Measurements from ENCODE around the gene COL23A1.

The COL23A1 gene

DNA sequence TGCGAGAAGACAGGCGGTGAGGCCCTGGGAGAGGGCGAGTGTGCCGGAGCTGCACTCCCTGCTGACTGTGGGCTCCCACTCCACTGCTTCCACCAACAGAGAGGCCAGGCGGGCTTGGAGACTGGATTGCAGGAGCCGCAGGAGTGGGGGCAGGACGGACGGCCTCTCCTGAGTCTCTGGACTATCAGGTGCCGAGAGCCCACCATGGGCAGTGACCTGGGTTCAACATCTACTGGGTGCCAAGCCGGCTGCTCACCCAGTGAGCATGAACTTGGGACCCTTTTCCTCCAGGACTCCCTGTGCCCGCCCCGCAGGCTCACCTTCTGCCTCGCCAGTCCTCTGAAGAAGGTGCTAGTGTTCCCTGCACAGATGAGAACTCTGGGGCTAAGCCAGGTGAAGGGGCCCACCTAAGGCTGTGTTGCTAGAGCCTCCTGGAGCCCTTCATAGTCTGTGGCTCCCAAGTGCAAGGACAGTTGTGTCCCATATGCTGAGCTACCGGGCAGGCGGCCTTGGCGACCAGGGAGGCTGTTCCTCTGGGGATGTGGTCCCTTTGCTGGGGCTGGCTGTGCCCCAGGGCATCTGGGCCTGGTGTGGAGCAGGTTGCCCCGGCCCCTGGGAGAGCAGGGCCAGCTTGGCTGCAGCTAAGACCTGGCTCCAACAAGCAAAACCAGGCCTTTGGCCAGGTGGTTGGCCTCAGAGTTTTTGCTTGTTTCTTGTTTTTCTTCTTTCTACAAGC is 279.9 kb downstream of the COL23A1 start:
- TF ChIP-seq POLR2AphosphoS5 (IDR thresholded peaks at IDR 0.05; ENCODE audit: low read depth, low read length) (no peak), POLR2A (IDR thresholded peaks at IDR 0.05; ENCODE audit: low read depth, low read length) (no peak), TAF1 (IDR thresholded peaks at IDR 0.05; ENCODE audit: low read depth, low read length) (no peak), POU2F2 (IDR thresholded peaks at IDR 0.05; ENCODE audit: low read depth, low read length) (no peak), PAX5 (IDR thresholded peaks at IDR 0.05; ENCODE audit: insufficient read depth, low read length, severe bottlenecking) (no peak), SPI1 (IDR thresholded peaks at IDR 0.05; ENCODE audit: low read depth, low read length) (no peak)
- DNase-seq (ENCODE audit: insufficient read length, low spot score) (no peak), FAIRE-seq (no peak)

DNA sequence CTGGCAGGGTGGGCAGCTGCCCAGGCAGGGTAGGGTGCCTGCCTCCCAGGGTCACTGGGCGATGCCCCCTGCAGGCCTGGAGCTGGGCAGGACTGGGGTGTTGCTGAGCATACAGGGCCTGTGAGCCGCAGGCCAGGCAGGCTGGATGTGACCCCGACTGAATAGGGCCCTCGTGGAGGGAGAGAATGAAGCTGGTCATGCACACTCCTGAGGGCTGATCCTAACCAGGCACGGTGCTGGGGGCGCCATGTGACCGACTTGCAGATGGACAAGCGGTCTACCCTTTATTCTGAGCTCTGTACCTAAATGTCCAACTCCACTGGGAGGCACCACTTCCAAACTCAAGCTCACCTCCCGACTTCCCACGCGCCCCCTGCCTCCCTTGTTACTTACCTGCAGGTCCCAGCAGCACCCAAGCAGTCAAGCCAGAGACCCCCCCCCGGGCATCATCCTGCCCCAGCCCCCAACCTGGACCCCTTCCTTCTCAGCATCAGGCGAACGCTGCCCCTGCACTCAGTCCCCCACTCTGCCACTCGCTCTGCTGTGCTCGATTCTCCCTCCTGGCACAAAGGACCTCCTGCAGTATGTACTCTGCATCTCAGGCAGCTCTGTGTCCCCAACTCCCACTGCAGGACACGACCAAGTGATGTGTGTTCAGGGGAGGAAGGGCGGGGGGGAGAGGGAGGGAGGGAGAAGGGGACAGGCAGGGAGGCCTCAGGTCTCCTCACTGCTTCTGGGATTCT is 280.8 kb downstream of the COL23A1 start:
- FAIRE-seq (no peak), DNase-seq (ENCODE audit: insufficient read length, low spot score) (no peak)
- TF ChIP-seq PAX5 (IDR thresholded peaks at IDR 0.05; ENCODE audit: insufficient read depth, low read length, severe bottlenecking), result no peak
- no peak for TF ChIP-seq POLR2AphosphoS5 (IDR thresholded peaks at IDR 0.05; ENCODE audit: low read depth, low read length)
- no peak for TF ChIP-seq TAF1 (IDR thresholded peaks at IDR 0.05; ENCODE audit: low read depth, low read length)
- TF ChIP-seq SPI1 (IDR thresholded peaks at IDR 0.05; ENCODE audit: low read depth, low read length), result no peak
- TF ChIP-seq POLR2A (IDR thresholded peaks at IDR 0.05; ENCODE audit: low read depth, low read length), result no peak
- no peak for TF ChIP-seq POU2F2 (IDR thresholded peaks at IDR 0.05; ENCODE audit: low read depth, low read length)

DNA sequence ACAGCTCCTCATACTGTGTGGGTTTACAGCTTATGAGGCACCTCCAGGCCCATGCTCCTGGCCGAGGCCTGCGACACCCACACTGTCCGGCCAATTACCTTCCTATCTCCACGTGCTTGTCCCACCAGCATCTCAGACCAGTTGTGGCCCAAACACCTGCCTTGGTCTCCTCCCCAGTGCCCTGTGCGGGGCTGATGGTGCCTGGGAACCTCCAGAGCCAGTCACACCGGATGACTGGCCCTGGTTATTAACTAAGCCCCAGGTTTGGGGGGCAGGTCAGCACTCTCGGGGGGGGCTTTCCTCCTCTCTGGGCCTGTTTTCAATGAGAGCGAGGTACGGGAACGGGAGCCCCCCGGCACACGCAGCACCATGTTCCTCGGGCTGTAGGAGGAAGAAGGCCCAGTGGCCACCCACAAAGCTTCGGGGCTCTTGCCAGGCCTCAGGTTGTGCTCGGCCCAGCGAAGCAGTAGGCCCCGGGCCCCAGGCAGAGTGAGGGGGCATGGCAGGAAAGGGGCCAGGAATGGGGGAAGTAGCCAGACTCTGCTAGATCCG is 281.6 kb downstream of the COL23A1 start:
- no peak for FAIRE-seq

DNA sequence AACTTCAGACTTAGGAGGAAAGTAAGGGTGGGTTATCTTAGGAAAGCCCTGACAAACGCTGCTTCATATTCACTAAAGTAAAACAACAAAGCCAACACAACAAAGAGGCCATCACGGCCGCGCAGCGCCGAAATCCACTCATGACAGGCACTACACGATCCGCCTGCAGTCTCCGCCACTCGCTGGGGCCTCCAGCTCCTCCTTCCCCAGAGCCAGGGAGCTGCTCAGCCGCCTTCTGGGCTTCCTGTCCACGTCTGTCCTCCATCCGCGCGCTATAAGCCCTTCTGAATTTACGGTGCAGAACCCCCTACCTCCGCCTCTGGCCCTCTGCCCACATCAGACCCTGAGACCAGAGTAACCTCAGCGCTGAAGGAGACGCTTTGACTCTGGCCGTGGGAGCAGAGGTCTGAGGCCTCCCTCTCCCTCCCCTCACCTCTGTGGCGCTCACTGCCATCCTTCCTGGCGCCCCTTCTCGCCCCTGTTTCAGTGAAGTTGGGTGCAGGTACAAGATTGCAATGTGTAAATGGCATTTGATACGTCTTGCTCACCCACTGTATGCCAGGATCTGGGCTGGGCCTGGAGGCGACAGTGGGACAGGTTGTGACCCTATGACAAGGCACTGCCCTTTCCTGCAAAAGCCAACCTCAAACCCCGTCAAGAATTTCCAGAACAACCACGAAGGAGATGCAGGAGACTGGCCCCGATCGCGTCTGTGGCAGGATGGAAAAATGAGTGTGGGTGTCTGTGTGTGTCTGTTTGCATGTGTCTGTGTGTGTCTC is 282.7 kb downstream of the COL23A1 start:
- no peak for DNase-seq (ENCODE audit: insufficient read length, low spot score)

More for the DNA sequence above, 281.6 kb downstream of the COL23A1 start:
- DNase-seq (ENCODE audit: insufficient read length, low spot score), result no peak
- no peak for TF ChIP-seq POU2F2 (IDR thresholded peaks at IDR 0.05; ENCODE audit: low read depth, low read length)
- no peak for TF ChIP-seq SPI1 (IDR thresholded peaks at IDR 0.05; ENCODE audit: low read depth, low read length)
- no peak for TF ChIP-seq POLR2A (IDR thresholded peaks at IDR 0.05; ENCODE audit: low read depth, low read length)
- TF ChIP-seq TAF1 (IDR thresholded peaks at IDR 0.05; ENCODE audit: low read depth, low read length), result no peak
- no peak for TF ChIP-seq PAX5 (IDR thresholded peaks at IDR 0.05; ENCODE audit: insufficient read depth, low read length, severe bottlenecking)
- TF ChIP-seq POLR2AphosphoS5 (IDR thresholded peaks at IDR 0.05; ENCODE audit: low read depth, low read length), result no peak

DNA sequence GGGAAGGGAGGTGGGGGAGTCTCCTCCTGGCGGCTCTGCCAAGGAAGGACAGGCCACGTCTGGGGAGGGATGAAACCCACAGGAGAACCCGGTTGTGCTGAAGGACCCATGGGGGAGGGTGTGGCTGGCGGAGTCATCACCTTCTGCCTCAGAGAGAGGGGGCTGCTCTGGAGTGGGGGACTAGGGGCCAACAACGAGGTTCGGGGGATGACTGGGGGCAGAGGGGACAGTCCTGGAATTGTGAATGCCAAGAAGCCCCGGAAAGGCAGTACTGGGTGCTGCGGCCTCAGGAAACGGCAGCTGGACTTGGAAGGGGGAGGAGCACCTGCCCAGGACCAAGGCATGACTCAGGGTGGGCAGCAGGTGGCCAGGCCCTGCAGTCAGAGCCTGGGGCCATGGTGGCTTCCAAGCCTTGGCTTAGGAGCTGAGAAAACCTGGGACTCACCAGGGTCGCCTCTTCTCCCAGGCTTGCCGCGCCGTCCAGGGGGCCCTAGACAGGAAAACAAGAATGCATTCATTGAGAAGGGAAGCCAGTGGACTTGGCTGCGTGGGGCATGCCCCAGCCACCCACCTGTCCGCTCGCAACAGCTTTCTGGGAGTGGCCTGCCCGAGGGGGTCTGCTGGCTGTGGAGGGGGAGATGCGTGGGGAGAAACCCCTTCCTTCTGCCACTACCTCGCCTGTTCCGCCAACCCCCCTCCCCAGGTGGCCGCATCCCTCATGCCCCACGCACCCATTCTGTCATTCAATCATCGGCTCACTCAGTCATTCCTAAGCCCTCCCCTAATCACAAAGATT is 283.6 kb downstream of the COL23A1 start:
- FAIRE-seq, result no peak
- TF ChIP-seq SPI1 (IDR thresholded peaks at IDR 0.05; ENCODE audit: low read depth, low read length), result no peak
- TF ChIP-seq POU2F2 (IDR thresholded peaks at IDR 0.05; ENCODE audit: low read depth, low read length), result no peak
- TF ChIP-seq POLR2A (IDR thresholded peaks at IDR 0.05; ENCODE audit: low read depth, low read length), result no peak
- TF ChIP-seq TAF1 (IDR thresholded peaks at IDR 0.05; ENCODE audit: low read depth, low read length), result no peak
- no peak for TF ChIP-seq PAX5 (IDR thresholded peaks at IDR 0.05; ENCODE audit: insufficient read depth, low read length, severe bottlenecking)
- no peak for TF ChIP-seq POLR2AphosphoS5 (IDR thresholded peaks at IDR 0.05; ENCODE audit: low read depth, low read length)
- DNase-seq (ENCODE audit: insufficient read length, low spot score), result no peak

More for the DNA sequence above, 282.7 kb downstream of the COL23A1 start:
- TF ChIP-seq POLR2A (IDR thresholded peaks at IDR 0.05; ENCODE audit: low read depth, low read length), result no peak
- TF ChIP-seq PAX5 (IDR thresholded peaks at IDR 0.05; ENCODE audit: insufficient read depth, low read length, severe bottlenecking), result no peak
- TF ChIP-seq POU2F2 (IDR thresholded peaks at IDR 0.05; ENCODE audit: low read depth, low read length), result no peak
- no peak for TF ChIP-seq TAF1 (IDR thresholded peaks at IDR 0.05; ENCODE audit: low read depth, low read length)
- TF ChIP-seq POLR2AphosphoS5 (IDR thresholded peaks at IDR 0.05; ENCODE audit: low read depth, low read length), result no peak
- no peak for TF ChIP-seq SPI1 (IDR thresholded peaks at IDR 0.05; ENCODE audit: low read depth, low read length)
- FAIRE-seq, result no peak

DNA sequence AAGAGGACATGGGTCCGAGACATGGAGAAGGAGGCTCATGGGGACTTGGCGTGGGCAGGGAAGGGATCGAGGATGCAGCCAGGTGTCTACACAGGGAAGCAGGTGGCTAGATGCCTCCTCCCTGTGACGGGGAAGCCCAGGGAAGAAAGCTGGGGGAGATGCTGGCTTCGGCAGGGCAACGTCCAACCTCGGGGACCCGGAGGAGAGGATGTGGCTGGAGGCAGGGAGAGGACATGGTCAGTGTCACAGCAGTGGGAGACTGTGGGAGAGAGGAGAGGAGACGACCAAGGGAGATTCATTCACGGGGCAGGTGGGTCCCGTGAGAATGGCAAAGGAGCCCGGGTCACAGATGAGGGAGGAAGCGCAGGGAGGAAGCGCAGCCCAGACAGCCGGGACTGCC is 284.4 kb downstream of the COL23A1 start:
- no peak for TF ChIP-seq POU2F2 (IDR thresholded peaks at IDR 0.05; ENCODE audit: low read depth, low read length)
- TF ChIP-seq TAF1 (IDR thresholded peaks at IDR 0.05; ENCODE audit: low read depth, low read length), result no peak
- TF ChIP-seq POLR2A (IDR thresholded peaks at IDR 0.05; ENCODE audit: low read depth, low read length), result no peak
- TF ChIP-seq SPI1 (IDR thresholded peaks at IDR 0.05; ENCODE audit: low read depth, low read length), result no peak
- no peak for TF ChIP-seq PAX5 (IDR thresholded peaks at IDR 0.05; ENCODE audit: insufficient read depth, low read length, severe bottlenecking)
- no peak for TF ChIP-seq POLR2AphosphoS5 (IDR thresholded peaks at IDR 0.05; ENCODE audit: low read depth, low read length)
- FAIRE-seq (no peak), DNase-seq (ENCODE audit: insufficient read length, low spot score) (no peak)

DNA sequence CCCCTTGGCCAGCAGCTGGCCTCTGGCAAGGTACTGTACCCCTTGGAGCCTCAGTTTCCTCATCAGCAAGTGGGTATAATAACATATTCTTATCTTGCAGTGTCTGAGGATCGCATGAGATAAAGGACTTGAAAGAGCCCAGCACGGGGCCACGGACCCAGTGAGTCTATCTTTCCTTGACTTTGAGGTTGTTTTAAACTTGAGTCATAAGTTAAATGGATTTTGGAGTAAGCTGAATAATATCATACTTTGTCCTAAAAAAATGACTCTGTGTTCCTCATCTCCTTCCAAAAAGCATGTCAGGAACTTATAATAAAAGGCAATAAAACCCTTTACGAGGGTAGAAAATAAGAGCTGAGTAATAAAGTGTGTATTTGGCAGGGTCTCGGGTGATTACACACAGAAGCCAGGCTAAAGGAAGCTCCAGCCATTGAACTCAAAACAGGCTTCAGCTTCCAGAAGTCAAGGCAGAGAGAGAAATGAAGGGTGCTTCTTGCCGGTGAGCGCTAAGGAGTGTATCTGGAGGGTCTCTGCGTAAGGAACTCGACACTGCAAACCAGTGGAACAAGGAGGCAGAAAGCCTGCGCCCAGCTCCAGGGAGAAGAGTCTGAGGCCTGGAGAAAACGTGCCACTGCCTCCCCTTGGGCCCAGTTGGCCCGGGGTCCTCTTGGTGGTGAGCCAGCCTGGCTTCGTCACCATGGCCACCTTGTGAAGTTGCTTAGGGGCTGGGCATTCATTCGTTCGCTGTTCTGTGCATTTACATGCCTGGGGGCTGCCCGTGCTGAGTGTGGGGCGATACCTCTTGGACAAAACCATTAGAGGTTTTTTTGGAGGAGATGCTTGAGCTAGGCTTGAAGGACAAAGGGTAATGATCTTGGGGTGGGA is 285.2 kb downstream of the COL23A1 start:
- FAIRE-seq (no peak), DNase-seq (ENCODE audit: insufficient read length, low spot score) (no peak)
- TF ChIP-seq SPI1 (IDR thresholded peaks at IDR 0.05; ENCODE audit: low read depth, low read length) (no peak), POU2F2 (IDR thresholded peaks at IDR 0.05; ENCODE audit: low read depth, low read length) (no peak), POLR2AphosphoS5 (IDR thresholded peaks at IDR 0.05; ENCODE audit: low read depth, low read length) (no peak), TAF1 (IDR thresholded peaks at IDR 0.05; ENCODE audit: low read depth, low read length) (no peak), POLR2A (IDR thresholded peaks at IDR 0.05; ENCODE audit: low read depth, low read length) (no peak), PAX5 (IDR thresholded peaks at IDR 0.05; ENCODE audit: insufficient read depth, low read length, severe bottlenecking) (no peak)
